Dendritic cell treated with granulocyte-macrophage colony-stimulating factor and Interleukin-4, amounts not matched to agents 40 ng/mL and 50 ng/mL, for 4 days (primary cell): ENCODE measurements around the gene CCL22.

ENCODE experiments used
- H3K27ac Mint-ChIP-seq: one replicate; pipeline ENCODE4 v1.8.0; 2022; ENCODE audit warnings: mild to moderate bottlenecking, mixed read lengths
- H3K27me3 Mint-ChIP-seq: one replicate; pipeline ENCODE4 v1.8.0; 2022; ENCODE audit warnings: mild to moderate bottlenecking, mixed read lengths
- H3K36me3 Mint-ChIP-seq: one replicate; pipeline ENCODE4 v1.8.0; 2022; ENCODE audit warnings: low read depth, mixed read lengths
- H3K4me1 Mint-ChIP-seq: one replicate; pipeline ENCODE4 v1.8.0; 2022; ENCODE audit warnings: low read depth, mixed read lengths
- H3K4me3 Mint-ChIP-seq: one replicate; pipeline ENCODE4 v1.8.0; 2022; ENCODE audit warnings: mild to moderate bottlenecking, moderate library complexity, mixed read lengths
- H3K9me3 Mint-ChIP-seq: one replicate; pipeline ENCODE4 v1.8.0; 2022; ENCODE audit warnings: mixed read lengths
- intact Hi-C: fragments of 100-400 bp; cut with micrococcal nuclease; formaldehyde crosslinking; loops from one replicate; pipeline ENCODE4 v1.15.0; 2022

The CCL22 gene

GRCh38 chr16:57355898-57356414 is 2.6 kb upstream of the CCL22 start:
- Mint-ChIP-seq H3K27ac (no peak overlapping the region), H3K4me1 (peaks cover 22% of the 10 kb centered on the region)

GRCh38 chr16:57356547-57356946 is 2.0 kb upstream of the CCL22 start:
- intact Hi-C loops: no loop called here
- Mint-ChIP-seq H3K36me3 (no peaks in the 10 kb centered on the region), H3K4me1 (peaks cover 22% of the 10 kb centered on the region), H3K9me3 (no peaks in the 10 kb centered on the region), H3K4me3 (no peak overlapping the region), H3K27ac (no peak overlapping the region), H3K27me3 (peaks cover 23% of the 10 kb centered on the region)

More at GRCh38 chr16:57355898-57356414, 2.6 kb upstream of the CCL22 start:
- Mint-ChIP-seq H3K4me3 (no peak overlapping the region), H3K27me3 (peaks cover 22% of the 10 kb centered on the region), H3K9me3 (no peaks in the 10 kb centered on the region), H3K36me3 (no peaks in the 10 kb centered on the region)
- intact Hi-C loops: no loop called here

DNA sequence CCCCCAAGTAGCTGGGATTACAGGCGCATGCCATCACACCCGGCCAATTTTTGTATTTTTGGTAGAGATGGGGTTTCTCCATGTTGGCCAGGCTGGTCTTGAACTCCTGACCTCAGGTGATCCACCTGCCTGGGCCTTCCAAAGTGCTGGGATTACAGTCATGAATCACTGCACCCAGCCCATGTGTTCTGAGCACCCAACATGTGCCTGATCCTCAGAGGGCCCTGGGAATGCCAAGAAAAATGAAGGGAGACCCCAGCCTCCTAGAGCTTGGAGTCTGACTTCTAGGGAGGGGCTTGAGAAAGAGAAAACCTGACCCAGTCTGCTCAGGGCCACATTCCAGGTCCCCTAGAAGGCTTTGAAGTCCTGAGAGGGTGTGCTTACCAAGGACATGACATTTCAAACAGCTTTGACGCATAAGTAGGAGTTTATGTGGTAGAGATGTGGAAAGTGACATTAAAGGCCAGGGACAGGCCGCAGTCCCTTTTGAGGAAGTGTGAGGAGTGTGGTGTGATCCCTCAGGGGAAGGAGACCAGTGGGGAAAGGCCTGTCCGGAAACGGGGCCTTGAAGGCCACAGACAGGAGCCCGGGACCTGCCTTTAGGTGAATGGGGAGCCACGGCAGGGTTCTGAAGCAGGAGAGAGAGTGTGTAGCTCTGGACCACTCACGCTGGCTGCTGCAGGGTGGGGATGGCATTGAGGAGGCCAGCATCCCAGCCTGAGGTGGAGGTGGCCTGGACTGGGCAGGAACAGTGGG is 1.1 kb upstream of the CCL22 start:
- Mint-ChIP-seq H3K4me1 (peaks cover 20% of the 10 kb centered on the region), H3K36me3 (no peaks in the 10 kb centered on the region), H3K27me3 (peaks cover 21% of the 10 kb centered on the region), H3K9me3 (no peaks in the 10 kb centered on the region), H3K27ac (peak overlapping the region; percentile 90), H3K4me3 (peak overlapping the region; percentile 30)
- intact Hi-C loops: no loop called here

GRCh38 chr16:57358086-57358420 is 530 bp upstream of the CCL22 start:
- peaks cover 18% of the 10 kb centered on the region for H3K4me1 Mint-ChIP-seq
- intact Hi-C loops: no loop called here
- H3K4me3 Mint-ChIP-seq: peak overlapping the region; percentile 30
- H3K27ac Mint-ChIP-seq: peak overlapping the region; percentile 90
- peaks cover 16% of the 10 kb centered on the region for H3K27me3 Mint-ChIP-seq
- H3K36me3 Mint-ChIP-seq: no peaks in the 10 kb centered on the region
- H3K9me3 Mint-ChIP-seq: no peaks in the 10 kb centered on the region

GRCh38 chr16:57360321-57360935 is 1.8 kb downstream of the CCL22 start:
- intact Hi-C loops: no loop called here
- Mint-ChIP-seq H3K9me3 (no peaks in the 10 kb centered on the region), H3K4me3 (no peak overlapping the region), H3K4me1 (peaks cover 23% of the 10 kb centered on the region), H3K36me3 (no peaks in the 10 kb centered on the region), H3K27ac (no peak overlapping the region), H3K27me3 (peaks cover 30% of the 10 kb centered on the region)

DNA sequence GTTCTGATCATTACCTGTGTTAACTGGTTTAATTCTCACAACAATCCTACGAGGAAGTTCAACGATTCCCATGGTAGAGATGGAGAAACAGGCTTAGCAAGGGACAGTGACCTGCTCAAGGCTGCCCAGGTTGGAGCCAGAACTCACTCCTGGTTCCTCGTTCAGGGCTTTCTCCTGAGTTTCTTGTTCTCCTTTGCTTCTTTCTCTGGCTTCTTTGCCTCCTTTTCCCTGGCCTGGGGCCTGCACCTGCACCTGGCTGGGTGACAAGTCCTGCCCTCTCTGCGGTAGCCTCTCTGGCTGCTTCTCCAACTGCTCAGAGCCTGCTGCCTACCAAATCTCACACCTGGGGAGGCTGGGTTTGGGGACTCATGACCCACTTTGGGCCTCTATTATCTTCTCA is 2.8 kb downstream of the CCL22 start:
- Mint-ChIP-seq H3K9me3 (no peaks in the 10 kb centered on the region), H3K4me3 (peak overlapping the region; percentile 14), H3K4me1 (peaks cover 26% of the 10 kb centered on the region), H3K27ac (no peak overlapping the region), H3K36me3 (no peaks in the 10 kb centered on the region), H3K27me3 (peaks cover 27% of the 10 kb centered on the region)
- intact Hi-C loops: no loop called here

DNA sequence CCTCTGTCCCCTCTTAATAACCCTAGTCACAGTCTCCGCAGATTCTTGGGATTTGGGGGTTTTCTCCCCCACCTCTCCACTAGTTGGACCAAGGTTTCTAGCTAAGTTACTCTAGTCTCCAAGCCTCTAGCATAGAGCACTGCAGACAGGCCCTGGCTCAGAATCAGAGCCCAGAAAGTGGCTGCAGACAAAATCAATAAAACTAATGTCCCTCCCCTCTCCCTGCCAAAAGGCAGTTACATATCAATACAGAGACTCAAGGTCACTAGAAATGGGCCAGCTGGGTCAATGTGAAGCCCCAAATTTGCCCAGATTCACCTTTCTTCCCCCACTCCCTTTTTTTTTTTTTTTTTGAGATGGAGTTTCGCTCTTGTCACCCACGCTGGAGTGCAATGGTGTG is 5.6 kb downstream of the CCL22 start:
- intact Hi-C loops: no loop called here
- Mint-ChIP-seq H3K27ac (no peak overlapping the region), H3K9me3 (no peaks in the 10 kb centered on the region), H3K4me3 (no peak overlapping the region), H3K27me3 (peaks cover 43% of the 10 kb centered on the region), H3K4me1 (peaks cover 15% of the 10 kb centered on the region), H3K36me3 (no peaks in the 10 kb centered on the region)

- no peak overlapping the region for H3K4me3 Mint-ChIP-seq
- peaks cover 52% of the 10 kb centered on the region for H3K27me3 Mint-ChIP-seq
- intact Hi-C loops: no loop called here
Observed at GRCh38 chr16:57366544-57367040, 8.0 kb downstream of the CCL22 start.

DNA sequence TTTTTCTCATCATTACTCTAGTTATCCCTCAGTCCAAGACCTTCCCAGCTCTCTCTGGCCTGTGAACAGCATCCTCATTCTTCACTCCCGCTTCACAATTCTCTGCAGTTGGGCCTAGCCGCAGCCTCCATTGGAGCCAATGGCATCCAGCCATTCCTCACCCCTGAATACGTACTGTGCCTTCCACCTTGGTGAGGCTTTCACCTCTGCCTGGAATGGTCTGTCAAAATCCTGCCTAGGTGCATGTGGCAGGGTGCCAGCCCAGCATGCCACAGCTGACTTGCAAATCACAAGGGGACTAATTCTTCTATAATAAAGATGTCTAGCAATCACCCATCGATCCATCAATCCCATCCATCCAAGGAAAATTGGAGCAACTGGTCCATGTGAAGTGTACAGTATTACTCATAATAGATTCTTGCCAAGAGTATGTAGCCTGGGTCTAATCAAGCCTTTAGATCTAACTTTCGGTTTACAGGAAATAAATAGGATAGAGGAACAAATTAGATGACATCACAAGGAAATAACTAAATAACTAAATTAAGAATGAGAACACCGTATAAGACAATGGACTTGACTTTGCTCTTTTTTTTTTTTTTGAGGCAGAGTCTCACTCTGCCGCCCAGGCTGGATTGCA is 8.7 kb downstream of the CCL22 start:
- H3K27ac Mint-ChIP-seq: no peak overlapping the region
- H3K36me3 Mint-ChIP-seq: no peaks in the 10 kb centered on the region
- intact Hi-C loops: no loop called here
- H3K27me3 Mint-ChIP-seq: peaks cover 58% of the 10 kb centered on the region
- H3K4me1 Mint-ChIP-seq: peaks cover 15% of the 10 kb centered on the region
- H3K9me3 Mint-ChIP-seq: no peaks in the 10 kb centered on the region
- H3K4me3 Mint-ChIP-seq: no peak overlapping the region

More at GRCh38 chr16:57366544-57367040, 8.0 kb downstream of the CCL22 start:
- Mint-ChIP-seq H3K27ac (peak overlapping the region; percentile 14), H3K4me1 (peaks cover 15% of the 10 kb centered on the region), H3K36me3 (no peaks in the 10 kb centered on the region), H3K9me3 (no peaks in the 10 kb centered on the region)

DNA sequence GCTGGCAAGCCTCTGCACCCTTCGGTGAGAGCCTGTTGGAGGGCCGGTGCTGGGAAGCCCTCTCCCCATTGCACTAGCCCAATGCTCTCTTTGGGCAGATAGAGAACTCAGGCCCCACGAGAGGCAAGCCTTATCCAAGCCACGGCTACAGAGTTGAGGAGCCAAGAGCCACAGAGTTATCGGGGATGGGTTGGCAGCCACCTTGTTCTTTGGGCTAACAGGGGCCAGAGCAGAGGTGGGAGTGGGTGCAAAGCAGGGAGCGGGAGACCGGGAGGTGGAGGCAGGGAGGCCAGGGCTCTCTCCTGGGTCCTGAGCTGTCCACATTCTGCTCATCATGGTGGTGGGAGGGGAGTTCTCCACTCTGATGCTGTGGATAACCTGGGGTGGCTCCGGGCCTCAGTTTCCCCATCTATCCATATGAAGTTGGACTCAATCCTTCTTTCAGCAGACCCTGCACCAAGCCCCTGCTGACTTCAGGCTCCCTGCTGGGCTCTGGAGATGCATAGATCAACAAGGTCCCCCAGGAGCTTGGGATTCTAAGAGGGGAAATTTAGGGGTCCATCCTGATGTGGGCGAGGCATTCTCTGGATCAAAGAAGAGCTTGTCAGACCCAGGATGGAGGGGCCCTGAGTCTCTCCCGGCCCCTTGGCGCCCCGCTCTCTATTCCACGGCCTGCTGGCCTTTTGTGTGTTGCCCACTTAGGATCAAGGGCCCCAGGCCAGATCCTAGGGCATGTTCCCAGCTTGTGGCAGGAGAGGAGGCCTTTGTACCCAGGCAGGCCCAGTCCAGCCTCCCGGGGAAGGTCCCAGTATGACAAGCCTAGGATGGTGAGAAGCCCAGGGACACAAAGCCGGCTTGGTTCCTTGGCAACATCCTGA is 13.2 kb downstream of the CCL22 start:
- Mint-ChIP-seq H3K4me1 (peaks cover 4% of the 10 kb centered on the region), H3K9me3 (no peaks in the 10 kb centered on the region), H3K36me3 (no peaks in the 10 kb centered on the region), H3K27ac (no peak overlapping the region), H3K4me3 (no peak overlapping the region), H3K27me3 (peaks cover 61% of the 10 kb centered on the region)
- intact Hi-C loops: no loop called here

DNA sequence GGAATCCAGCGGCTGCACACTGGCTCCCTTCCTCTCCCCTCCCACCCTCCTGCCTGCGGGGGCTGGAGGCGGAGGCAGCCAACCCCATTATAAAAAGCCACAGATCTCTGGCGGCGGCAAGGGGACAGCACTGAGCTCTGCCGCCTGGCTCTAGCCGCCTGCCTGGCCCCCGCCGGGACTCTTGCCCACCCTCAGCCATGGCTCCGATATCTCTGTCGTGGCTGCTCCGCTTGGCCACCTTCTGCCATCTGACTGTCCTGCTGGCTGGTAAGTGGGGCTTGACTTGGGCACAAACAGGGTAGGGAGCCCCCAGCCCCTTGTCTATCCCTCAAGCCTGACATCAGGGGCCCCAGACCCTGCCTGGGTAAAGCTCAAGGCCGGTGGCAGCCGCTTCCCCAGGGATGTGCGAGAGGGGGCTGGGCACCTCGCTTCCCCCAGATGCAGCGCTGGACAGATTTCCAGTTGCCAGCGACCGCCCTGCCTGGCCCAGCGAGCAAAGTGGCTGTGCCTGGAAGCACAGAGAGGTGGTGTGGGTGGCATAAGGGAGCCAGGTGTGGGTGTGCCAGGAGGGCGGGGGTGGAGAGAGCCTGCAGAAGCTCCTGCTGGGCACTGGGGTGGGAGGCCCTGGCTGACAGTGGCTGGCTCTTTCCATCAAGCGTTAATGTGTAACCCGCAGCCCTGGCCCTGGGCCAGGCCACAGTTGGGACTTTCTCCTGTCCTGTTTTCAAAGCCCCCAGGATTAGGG is 14.0 kb downstream of the CCL22 start, which contains the start of gene CX3CL1:
Gene CX3CL1 (plus strand): TSS at position 119 of the 745 bp plus-strand sequence. CDS start 79 bp downstream, at position 198.
- Mint-ChIP-seq H3K36me3 (no peaks in the 10 kb centered on the region), H3K27me3 (peaks cover 62% of the 10 kb centered on the region), H3K27ac (no peak within 1 kb of the TSS), H3K9me3 (no peaks in the 10 kb centered on the region), H3K4me1 (peaks cover 5% of the 10 kb centered on the region), H3K4me3 (no peak within 1 kb of the TSS)
- intact Hi-C loops: no loop called here

DNA sequence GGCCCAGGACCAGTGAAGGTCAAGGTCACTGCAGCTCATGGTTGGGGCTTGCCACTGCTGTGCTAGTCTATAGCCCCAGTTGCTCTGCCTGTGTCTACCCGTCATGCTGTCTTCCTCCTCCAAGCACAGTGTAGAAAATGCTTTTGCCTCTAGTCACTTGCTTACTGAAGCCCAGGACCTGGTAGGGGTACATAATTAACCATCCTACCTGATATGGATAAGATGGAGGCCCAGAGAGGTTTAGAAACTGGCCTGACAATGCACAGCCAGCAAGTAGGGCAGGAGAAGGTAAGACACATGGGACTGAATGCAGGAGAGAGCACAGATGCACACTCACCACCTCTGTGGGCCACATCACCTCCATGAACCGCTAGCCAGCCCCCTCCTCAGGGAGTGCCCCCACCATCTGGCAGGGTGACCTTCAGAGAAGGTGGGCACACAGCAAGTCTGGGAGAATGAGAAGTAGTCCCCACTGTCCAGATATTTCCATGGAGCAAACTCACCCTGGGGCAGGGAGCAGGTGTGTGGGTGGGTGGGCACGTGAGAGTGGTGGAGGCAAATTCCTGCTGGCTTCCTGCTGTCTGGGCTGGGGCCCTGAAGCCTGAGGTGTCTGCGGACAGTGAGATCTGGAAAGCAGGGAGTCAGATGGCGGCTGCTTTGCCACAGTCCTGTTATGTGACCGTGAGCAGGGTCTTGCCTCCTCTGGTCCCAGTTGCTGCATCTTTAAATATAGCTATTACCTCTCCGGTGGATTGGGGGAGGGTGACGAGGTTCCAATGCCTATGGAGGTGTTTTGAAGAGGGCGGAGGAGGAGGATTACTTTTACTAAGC is 14.7 kb downstream of the CCL22 start:
- Mint-ChIP-seq H3K9me3 (no peaks in the 10 kb centered on the region), H3K4me1 (peaks cover 12% of the 10 kb centered on the region), H3K27ac (no peak overlapping the region), H3K4me3 (no peak overlapping the region), H3K36me3 (no peaks in the 10 kb centered on the region), H3K27me3 (peaks cover 61% of the 10 kb centered on the region)
- intact Hi-C loops: no loop called here
